Tibial nerve (tissue), 4 donors: ENCODE measurements around the gene PEMT. TPM values are rescaled to one million over a fixed set of nuclear protein-coding genes. Genes with fewer than 3 reads are reported as not detected.

Experiments
- DNase-seq, 2 donors: peaks; one replicate each; pipeline ENCODE4 v3.0.0-alpha.2; 2019; ENCODE audit warnings: low spot score in 2 of 2
- H3K27ac ChIP-seq, 4 donors: fragments of 200-600 bp; sonication (generic) in 3 of 4; one replicate each; pipeline ENCODE4 v1.5.1; 2017 to 2019; ENCODE audit warnings: mild to moderate bottlenecking in 1 of 4
- H3K27me3 ChIP-seq, 2 donors: fragments of 200-600 bp; sonication (generic) in 1 of 2; one replicate each; pipeline versions ENCODE4 v1.5.1 to v1.6.0; 2017 to 2019
- H3K36me3 ChIP-seq, 3 donors: fragments of 200-600 bp; sonication (generic); one replicate each; pipeline ENCODE4 v1.5.1; 2018 to 2019
- H3K4me1 ChIP-seq, 4 donors: fragments of 200-600 bp; sonication (generic) in 3 of 4; one replicate each; pipeline ENCODE4 v1.5.1; 2017 to 2019
- H3K4me3 ChIP-seq, 4 donors: fragments of 200-600 bp; sonication (generic) in 3 of 4; one replicate each; pipeline ENCODE4 v1.5.1; 2017 to 2019; ENCODE audit warnings: mild to moderate bottlenecking in 1 of 4, moderate library complexity in 1 of 4
- H3K9me3 ChIP-seq, 4 donors: fragments of 200-600 bp; sonication (generic) in 3 of 4; one replicate each; pipeline ENCODE4 v1.5.1; 2017 to 2019
- CTCF ChIP-seq, 5 experiments: fragments of 200-600 bp in 3 of 5; fragments of 450-650 bp in 2 of 5; sonication (generic) in 3 of 5; IDR thresholded peaks; one replicate each; pipeline ENCODE4 v1.5.1; 2016 to 2019; ENCODE audit warnings: antibody characterized with exemption in 5 of 5, mild to moderate bottlenecking in 3 of 5, moderate library complexity in 2 of 5
- EP300 ChIP-seq, 2 donors: sonication (generic); formaldehyde crosslinking; IDR thresholded peaks; one replicate each; pipeline ENCODE4 v1.6.1; 2017; ENCODE audit warnings: antibody characterized with exemption in 2 of 2, mild to moderate bottlenecking in 1 of 2
- POLR2A ChIP-seq, 2 donors: fragments of 450-650 bp; IDR thresholded peaks; one replicate each; pipeline ENCODE4 v1.6.1; 2017; ENCODE audit warnings: antibody characterized with exemption in 2 of 2, mild to moderate bottlenecking in 2 of 2, moderate library complexity in 2 of 2
- WGBS, 2 donors: methylation state at CpG; one replicate each; pipeline ENCODE4 v1.1.5; 2018; 5-methylcytosine and 5-hydroxymethylcytosine counted together
- total RNA-seq, 4 donors: library from RNA; depleted of rRNA; stranded (reverse); fragments of >200 nt; gene quantifications; one replicate each; pipeline ENCODE4 v1.1.0, GENCODE V29; 2016

PEMT gene
- total RNA-seq, 4 donors from 2014 or later = 29.5 to 80.8 (median 58.8) TPM

GRCh38 chr17:17603895-17604225 lies 12.4 kb upstream of the PEMT start:
- WGBS, 2 donors = 88 to 100% methylated on average over 1 of the region's 1 CpG
- Histone ChIP-seq H3K4me3 (no peak overlapping the region), H3K4me1 (no peaks in the 10 kb centered on the region), H3K27ac (no peak overlapping the region), H3K27me3 (no peaks in the 10 kb centered on the region), H3K36me3 (no peaks in the 10 kb centered on the region), H3K9me3 (no peaks in the 10 kb centered on the region)
- no peak for TF ChIP-seq EP300 (IDR thresholded peaks at IDR 0.05)
- TF ChIP-seq CTCF (IDR thresholded peaks at IDR 0.05) = no peak
- no peak for TF ChIP-seq POLR2A (IDR thresholded peaks at IDR 0.05)
- DNase-seq = no peak

- no peak for DNase-seq
- 69 to 70% methylated on average over 15 of the region's 15 CpGs for WGBS, 2 donors
Measured at GRCh38 chr17:17603178-17603894, 11.8 kb upstream of the PEMT start.

DNA sequence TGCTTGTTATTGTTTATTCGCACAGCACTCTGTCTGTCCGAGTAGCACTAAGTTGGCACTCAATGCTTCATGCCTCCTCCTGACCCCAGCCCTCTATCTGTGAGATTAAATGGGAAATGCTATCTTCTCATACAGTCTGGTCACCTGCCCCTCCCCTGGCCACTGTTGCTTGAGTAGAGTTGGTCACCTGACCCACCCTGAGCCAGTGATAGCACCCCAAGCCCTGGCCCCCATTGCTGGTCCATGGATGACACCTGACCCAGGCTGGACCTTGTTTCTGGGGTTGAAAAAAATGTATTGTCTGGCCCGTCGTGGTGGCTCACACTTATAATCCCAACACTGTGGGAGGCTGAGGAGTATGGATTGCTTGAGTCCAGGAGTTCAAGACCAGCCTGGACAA lies 8.5 kb upstream of the PEMT start:
- H3K4me1 ChIP-seq = no peaks in the 10 kb centered on the region
- no peak for DNase-seq
- H3K4me3 ChIP-seq = no peak overlapping the region
- H3K36me3 ChIP-seq = no peaks in the 10 kb centered on the region
- TF ChIP-seq CTCF (IDR thresholded peaks at IDR 0.05) (no peak), POLR2A (IDR thresholded peaks at IDR 0.05) (no peak), EP300 (IDR thresholded peaks at IDR 0.05) (no peak)
- 87% methylated on average over 4 of the region's 4 CpGs for whole genome bisulfite sequencing, 2 donors
- H3K27me3 ChIP-seq = no peaks in the 10 kb centered on the region
- no peaks in the 10 kb centered on the region for H3K9me3 ChIP-seq
- H3K27ac ChIP-seq = no peak overlapping the region

More at GRCh38 chr17:17603178-17603894, 11.8 kb upstream of the PEMT start:
- Histone ChIP-seq H3K4me1 (no peaks in the 10 kb centered on the region), H3K4me3 (no peak overlapping the region), H3K9me3 (no peaks in the 10 kb centered on the region), H3K27me3 (no peaks in the 10 kb centered on the region), H3K27ac (no peak overlapping the region), H3K36me3 (no peaks in the 10 kb centered on the region)
- no peak for TF ChIP-seq CTCF (IDR thresholded peaks at IDR 0.05)
- no peak for TF ChIP-seq EP300 (IDR thresholded peaks at IDR 0.05)
- TF ChIP-seq POLR2A (IDR thresholded peaks at IDR 0.05) = no peak

DNA sequence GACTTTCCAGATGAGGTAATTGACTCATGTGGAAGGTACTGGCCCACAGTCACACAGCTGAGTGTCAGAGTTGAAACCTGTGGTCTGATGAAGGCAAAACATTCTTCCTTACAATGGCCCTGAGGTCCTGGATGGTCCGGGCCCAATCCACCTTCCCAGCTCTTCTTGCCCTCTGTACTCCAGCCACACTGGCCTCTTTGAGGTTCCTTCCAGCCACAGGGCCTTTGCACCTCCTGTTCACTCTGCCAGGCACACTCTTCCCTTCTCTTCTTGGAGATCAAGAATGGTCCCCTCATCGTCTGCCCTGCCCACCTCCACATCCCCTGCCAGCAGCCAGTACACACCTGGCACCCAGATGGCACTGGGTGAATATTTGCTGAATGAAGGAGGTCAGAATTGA lies 6.5 kb upstream of the PEMT start:
- Histone ChIP-seq H3K27ac (no peak overlapping the region), H3K4me3 (no peak overlapping the region), H3K9me3 (no peaks in the 10 kb centered on the region), H3K27me3 (no peaks in the 10 kb centered on the region), H3K4me1 (peaks cover 0 to 6% (median under 1%) of the 10 kb centered on the region in 4 donors), H3K36me3 (no peaks in the 10 kb centered on the region)
- DNase-seq = no peak
- 95% methylated on average over 2 of the region's 2 CpGs for WGBS, 2 donors
- TF ChIP-seq EP300 (IDR thresholded peaks at IDR 0.05) (no peak), CTCF (IDR thresholded peaks at IDR 0.05) (no peak), POLR2A (IDR thresholded peaks at IDR 0.05) (no peak)

GRCh38 chr17:17595755-17596154 lies 4.2 kb upstream of the PEMT start:
- Histone ChIP-seq H3K36me3 (no peaks in the 10 kb centered on the region), H3K9me3 (no peaks in the 10 kb centered on the region), H3K27ac (no peak overlapping the region), H3K4me1 (peaks cover 0 to 17% (median 9%) of the 10 kb centered on the region in 4 donors), H3K4me3 (no peak overlapping the region), H3K27me3 (no peaks in the 10 kb centered on the region)
- WGBS, 2 donors = 86 to 93% methylated on average over 3 to 4 of the region's 4 CpGs
- no peak for DNase-seq
- TF ChIP-seq EP300 (IDR thresholded peaks at IDR 0.05) = no peak
- TF ChIP-seq CTCF (IDR thresholded peaks at IDR 0.05) = no peak
- no peak for TF ChIP-seq POLR2A (IDR thresholded peaks at IDR 0.05)
